ENCODE data around the gene CA12.

The CA12 gene

DNA sequence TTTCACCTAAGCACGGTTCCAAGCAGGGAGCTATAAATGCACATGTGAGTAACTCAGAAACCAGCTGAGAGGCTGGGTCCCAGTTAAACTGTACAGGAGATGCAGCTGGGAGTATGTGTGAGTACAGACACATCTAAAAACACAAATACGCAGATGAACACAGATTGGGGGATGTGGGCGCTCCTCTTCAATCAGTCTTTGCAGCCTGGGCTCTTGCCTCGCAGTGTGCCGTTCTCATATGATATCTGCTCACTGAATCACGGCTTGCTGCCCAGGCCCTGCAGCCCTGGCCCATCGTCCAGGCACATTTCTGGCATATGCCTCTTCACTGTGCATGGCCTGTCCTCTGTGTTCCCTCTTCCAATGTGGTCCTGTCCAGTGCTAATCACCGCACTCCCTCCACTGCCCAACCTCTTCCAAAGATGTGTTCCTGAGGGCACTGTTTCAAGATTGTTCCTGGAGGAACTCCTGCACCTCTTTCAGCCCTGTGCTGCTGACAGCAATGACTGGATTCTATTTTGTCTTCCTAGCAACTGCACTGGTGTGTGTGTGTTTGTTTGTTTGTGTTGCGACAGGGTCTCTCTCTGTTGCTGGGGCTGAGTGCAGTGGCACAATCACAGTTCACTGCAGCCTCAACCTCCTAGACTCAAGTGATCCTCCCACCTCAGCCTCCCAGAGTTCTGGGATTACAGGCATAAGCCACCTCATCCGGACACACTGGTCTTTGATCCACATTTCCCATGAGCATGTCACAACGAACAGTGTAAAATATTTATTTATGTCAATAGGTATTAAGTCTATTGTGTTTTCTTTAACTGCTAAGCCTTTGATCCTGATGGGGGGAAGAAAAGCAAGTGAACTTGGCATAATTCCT, 17.0 kb downstream of the CA12 start:
- TF ChIP-seq, protein P1, sequence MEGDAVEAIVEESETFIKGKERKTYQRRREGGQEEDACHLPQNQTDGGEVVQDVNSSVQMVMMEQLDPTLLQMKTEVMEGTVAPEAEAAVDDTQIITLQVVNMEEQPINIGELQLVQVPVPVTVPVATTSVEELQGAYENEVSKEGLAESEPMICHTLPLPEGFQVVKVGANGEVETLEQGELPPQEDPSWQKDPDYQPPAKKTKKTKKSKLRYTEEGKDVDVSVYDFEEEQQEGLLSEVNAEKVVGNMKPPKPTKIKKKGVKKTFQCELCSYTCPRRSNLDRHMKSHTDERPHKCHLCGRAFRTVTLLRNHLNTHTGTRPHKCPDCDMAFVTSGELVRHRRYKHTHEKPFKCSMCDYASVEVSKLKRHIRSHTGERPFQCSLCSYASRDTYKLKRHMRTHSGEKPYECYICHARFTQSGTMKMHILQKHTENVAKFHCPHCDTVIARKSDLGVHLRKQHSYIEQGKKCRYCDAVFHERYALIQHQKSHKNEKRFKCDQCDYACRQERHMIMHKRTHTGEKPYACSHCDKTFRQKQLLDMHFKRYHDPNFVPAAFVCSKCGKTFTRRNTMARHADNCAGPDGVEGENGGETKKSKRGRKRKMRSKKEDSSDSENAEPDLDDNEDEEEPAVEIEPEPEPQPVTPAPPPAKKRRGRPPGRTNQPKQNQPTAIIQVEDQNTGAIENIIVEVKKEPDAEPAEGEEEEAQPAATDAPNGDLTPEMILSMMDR (IDR thresholded peaks at IDR 0.05), result no peak
- peaks cover 45% of the 10 kb centered on the region for H3K4me1 Mint-ChIP-seq
- peaks cover 9% of the 10 kb centered on the region for H3K9me3 Mint-ChIP-seq
- H3K27me3 Mint-ChIP-seq (ENCODE audit: low read depth, poor library complexity), result peaks cover 15% of the 10 kb centered on the region
- H3K4me3 Mint-ChIP-seq, result peak overlapping the region; percentile 1
- DNase-seq, result no peak
- peaks cover 9% of the 10 kb centered on the region for H3K36me3 Mint-ChIP-seq (ENCODE audit: low read depth)
- peak overlapping the region; percentile 80 for H3K27ac Mint-ChIP-seq

DNA sequence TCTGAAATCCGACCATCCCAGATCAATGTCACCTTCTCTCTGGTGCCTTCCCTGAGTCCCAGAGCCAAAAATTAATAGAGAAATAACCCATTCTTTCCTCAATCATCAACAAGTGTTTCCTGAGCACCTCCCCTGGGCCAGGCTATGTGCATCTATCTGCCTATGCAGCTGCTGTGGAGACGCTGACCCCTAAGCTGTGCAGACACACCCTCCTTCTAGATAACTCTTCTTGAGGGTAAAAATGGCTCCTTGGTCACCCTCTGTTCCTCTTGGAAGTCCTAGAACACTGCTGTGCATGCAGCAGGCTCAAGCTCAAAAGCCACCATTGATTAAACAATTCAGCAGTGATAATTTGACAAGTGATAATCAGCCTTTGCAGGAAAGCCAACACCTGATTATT, 18.4 kb downstream of the CA12 start:
- Mint-ChIP-seq H3K9me3 (peaks cover 10% of the 10 kb centered on the region), H3K27ac (no peak overlapping the region), H3K4me1 (peaks cover 55% of the 10 kb centered on the region), H3K4me3 (no peak overlapping the region), H3K27me3 (ENCODE audit: low read depth, poor library complexity) (peaks cover 23% of the 10 kb centered on the region), H3K36me3 (ENCODE audit: low read depth) (peaks cover 14% of the 10 kb centered on the region)
- TF ChIP-seq, protein P1 (IDR thresholded peaks at IDR 0.05), result no peak
- DNase-seq, result no peak

DNA sequence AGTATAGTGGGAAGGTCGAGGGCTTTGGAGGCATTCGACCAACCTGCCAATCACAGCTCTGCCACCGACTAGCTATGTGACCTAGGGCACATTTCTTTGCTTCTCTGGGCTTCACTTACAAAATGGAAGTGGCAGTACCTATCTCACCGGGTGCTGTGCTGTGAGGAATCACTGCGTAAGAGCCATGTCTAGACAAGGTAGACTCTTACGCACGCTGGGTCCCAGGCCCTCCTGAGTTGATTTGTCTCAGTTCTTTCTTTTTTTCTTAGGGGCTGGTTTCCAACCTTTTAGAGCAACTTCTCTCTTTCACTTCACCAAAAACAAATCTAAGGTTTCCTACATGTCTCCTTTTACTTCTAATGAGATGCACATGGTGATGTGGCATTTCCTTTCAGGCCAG, 18.8 kb downstream of the CA12 start:
- Mint-ChIP-seq H3K27ac (no peak overlapping the region), H3K27me3 (ENCODE audit: low read depth, poor library complexity) (peaks cover 23% of the 10 kb centered on the region), H3K4me1 (peaks cover 59% of the 10 kb centered on the region), H3K4me3 (no peak overlapping the region), H3K9me3 (peaks cover 10% of the 10 kb centered on the region), H3K36me3 (ENCODE audit: low read depth) (peaks cover 14% of the 10 kb centered on the region)
- DNase-seq, result no peak
- TF ChIP-seq, protein P1 (IDR thresholded peaks at IDR 0.05), result no peak

DNA sequence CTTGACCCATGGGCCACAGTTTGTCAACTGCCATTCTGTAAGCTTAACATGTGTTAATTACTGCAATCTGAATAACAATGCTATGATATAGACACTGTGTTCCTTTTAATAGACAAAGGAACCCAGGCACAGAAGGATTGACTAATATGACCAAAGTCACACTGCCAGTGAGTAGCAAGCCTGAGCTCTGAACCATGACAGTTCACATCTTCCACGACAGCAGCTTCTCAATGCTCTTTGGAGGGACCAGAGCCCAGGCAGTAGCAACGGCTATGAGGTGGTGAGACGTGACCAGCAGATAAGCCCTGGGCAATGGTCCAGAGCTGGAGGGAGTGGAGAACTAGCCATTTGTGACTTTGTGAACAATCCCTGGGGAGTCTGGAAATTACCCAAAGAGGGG, 19.4 kb downstream of the CA12 start:
- Mint-ChIP-seq H3K4me1 (peaks cover 66% of the 10 kb centered on the region), H3K36me3 (ENCODE audit: low read depth) (peaks cover 14% of the 10 kb centered on the region), H3K4me3 (no peak overlapping the region)

DNA sequence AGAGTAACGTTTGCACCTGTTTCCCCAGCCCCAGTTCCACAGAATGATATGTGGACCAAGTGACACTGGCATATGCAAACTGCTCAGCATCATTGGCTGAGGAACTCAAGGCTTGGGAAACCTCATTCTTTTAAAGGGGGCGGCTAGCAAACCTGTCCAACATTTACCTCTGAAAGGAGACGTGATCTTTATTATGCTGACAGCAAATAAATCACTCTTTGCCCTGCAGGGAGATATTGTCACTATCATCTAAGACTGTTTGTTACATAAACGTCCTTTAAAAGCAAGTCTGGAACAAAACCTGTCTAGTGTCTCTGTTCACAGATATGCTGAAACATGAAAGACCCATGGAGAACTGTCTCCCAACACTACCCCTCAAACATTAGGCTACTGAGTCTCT, 21.5 kb downstream of the CA12 start:
- peaks cover 63% of the 10 kb centered on the region for H3K4me1 Mint-ChIP-seq
- no peak overlapping the region for H3K4me3 Mint-ChIP-seq
- no peak overlapping the region for H3K27ac Mint-ChIP-seq
- DNase-seq, result no peak
- TF ChIP-seq, protein P1 (IDR thresholded peaks at IDR 0.05), result no peak
- H3K27me3 Mint-ChIP-seq (ENCODE audit: low read depth, poor library complexity), result peaks cover 20% of the 10 kb centered on the region
- H3K9me3 Mint-ChIP-seq, result peaks cover 10% of the 10 kb centered on the region
- peaks cover 14% of the 10 kb centered on the region for H3K36me3 Mint-ChIP-seq (ENCODE audit: low read depth)

More for the DNA sequence above, 19.4 kb downstream of the CA12 start:
- DNase-seq, result peak; percentile 14
- TF ChIP-seq, protein P1 (IDR thresholded peaks at IDR 0.05), result no peak
- Mint-ChIP-seq H3K27ac (no peak overlapping the region), H3K9me3 (peaks cover 10% of the 10 kb centered on the region), H3K27me3 (ENCODE audit: low read depth, poor library complexity) (peaks cover 20% of the 10 kb centered on the region)
